HG03442 (cell line): ENCODE measurements around the gene LAMA2.

Source experiments
- ATAC-seq: cut with Tn5 transposase; IDR thresholded peaks from one replicate; pipeline ENCODE4 v1.9.1; 2021; ENCODE audit warnings: mild to moderate bottlenecking, moderate library complexity; ENCODE audit not compliant: unreplicated experiment

LAMA2 gene

DNA sequence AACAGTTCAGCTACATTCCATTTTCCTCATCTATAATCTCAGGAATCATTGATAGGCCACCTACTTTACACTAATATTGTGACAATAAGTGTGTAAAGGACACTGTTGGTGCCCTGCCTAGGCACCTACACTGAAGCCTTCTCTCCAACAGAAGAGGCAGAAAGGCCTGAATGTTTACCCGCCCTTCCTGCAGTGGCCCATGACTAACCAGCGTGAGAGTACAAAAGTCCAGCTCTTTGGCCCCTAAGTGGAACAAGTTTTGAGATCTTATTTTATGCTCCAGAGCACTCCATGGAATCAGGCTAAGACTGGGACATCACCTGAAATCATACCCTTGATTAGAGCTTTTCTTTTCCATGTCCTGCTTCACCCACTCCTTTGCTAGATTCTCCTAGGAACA lies 467.3 kb downstream of the LAMA2 start:
- ATAC-seq: no peak

DNA sequence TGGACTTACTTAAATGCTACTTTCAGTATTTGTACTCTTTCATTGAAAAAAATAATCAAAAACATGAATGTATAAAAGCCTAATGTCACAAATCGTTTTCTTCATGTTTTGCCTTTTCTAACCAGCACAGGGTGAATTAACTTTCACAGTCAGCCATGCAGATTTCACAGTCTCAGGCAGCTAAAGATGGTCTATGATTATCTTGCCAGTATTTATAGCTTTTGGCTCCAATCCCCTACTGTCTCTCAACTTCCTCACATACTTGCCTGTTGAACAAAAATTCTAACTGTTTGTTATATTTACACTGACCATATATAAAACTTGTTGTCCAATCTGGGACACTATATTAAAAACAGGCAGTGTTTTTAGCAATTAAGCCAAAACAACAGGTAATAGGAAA lies 468.9 kb downstream of the LAMA2 start:
- no peak for ATAC-seq

GRCh38 chr6:129353067-129353466 lies 470.1 kb downstream of the LAMA2 start:
- no peak for ATAC-seq

GRCh38 chr6:129356129-129356528 lies 473.2 kb downstream of the LAMA2 start:
- no peak for ATAC-seq

GRCh38 chr6:129359811-129360681 lies 477.1 kb downstream of the LAMA2 start:
- ATAC-seq: no peak

DNA sequence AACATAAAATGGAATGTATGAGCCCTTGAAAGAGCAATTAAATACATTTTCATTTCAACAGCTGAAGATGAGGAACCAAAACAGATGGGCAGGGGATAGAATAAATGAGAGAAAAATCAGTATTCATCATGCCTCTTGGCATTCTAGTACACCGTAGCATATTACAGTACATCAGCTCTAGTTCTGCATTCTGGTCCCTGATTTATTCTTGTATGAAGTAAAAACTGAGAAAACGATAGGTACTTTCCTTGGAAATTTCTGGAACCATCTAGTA lies 477.7 kb downstream of the LAMA2 start:
- ATAC-seq: no peak

DNA sequence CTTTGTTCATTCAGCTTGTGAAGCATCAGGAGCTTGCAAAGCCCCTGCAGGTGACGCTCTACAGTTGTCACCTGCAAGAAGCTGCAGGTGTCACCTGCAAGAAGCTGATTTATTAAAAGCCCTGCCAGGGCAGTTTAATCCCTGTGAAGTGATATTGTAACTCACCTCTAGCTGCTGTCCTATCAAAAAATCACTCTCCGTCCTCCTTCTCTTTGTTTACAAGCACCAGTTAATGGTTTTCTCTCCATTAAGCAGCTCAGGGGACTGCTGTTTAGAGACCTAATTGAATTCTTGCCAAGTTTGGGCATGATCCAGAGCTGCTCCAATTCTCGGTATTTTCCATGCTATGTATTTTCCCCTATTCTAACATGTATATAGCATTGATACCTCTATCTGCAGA lies 481.1 kb downstream of the LAMA2 start:
- ATAC-seq: no peak

GRCh38 chr6:129364767-129365166 lies 481.8 kb downstream of the LAMA2 start:
- no peak for ATAC-seq

- ATAC-seq: no peak
Observed at GRCh38 chr6:129368076-129368475, 485.1 kb downstream of the LAMA2 start.

GRCh38 chr6:129368970-129369369 lies 486.0 kb downstream of the LAMA2 start:
- ATAC-seq: no peak

GRCh38 chr6:129369737-129370136 lies 486.8 kb downstream of the LAMA2 start:
- ATAC-seq: no peak

GRCh38 chr6:129370268-129370916 lies 487.5 kb downstream of the LAMA2 start:
- ATAC-seq: peak; percentile 41

- ATAC-seq: no peak
Observed at GRCh38 chr6:129381885-129382284, 498.9 kb downstream of the LAMA2 start.

DNA sequence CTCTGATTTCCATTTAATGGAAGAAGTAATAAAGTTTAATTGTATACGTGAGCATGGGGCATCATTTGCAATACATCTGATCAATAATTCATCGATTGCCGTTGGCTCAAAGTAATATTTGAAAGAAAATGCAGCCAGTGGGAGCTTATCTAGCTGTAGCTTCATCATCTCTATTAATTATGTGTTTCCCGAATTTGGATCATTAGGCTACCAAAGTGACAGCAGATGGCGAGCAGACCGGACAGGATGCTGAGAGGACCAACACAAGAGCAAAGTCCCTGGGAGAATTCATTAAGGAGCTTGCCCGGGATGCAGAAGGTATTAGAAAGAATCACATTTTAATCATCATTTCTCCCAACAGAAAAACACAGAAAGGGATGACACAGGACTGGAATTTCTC lies 500.0 kb downstream of the LAMA2 start:
- ATAC-seq: no peak

- ATAC-seq: no peak
Observed at GRCh38 chr6:129385117-129385516, 502.2 kb downstream of the LAMA2 start.

GRCh38 chr6:129390900-129391299 lies 508.0 kb downstream of the LAMA2 start:
- no peak for ATAC-seq

GRCh38 chr6:129393654-129394053 lies 510.7 kb downstream of the LAMA2 start:
- ATAC-seq: peak; percentile 68

GRCh38 chr6:129398764-129399163 lies 515.8 kb downstream of the LAMA2 start:
- ATAC-seq: no peak

DNA sequence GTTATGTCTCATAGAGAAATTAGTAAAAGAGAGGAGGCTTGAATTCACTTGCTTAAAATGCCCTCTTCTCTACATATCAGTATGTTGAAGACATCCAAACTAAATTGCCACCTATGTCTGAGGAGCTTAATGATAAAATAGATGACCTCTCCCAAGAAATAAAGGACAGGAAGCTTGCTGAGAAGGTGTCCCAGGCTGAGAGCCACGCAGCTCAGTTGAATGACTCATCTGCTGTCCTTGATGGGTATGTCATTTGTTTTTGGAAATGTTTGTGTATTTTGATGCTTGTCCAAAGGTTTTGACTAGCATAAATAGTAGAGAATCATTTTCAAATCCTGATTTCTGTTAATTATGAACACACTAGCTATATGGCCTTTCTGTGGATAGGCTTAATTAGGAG lies 519.3 kb downstream of the LAMA2 start:
- ATAC-seq: no peak

- no peak for ATAC-seq
Observed at GRCh38 chr6:129411092-129411491, 528.2 kb downstream of the LAMA2 start.

DNA sequence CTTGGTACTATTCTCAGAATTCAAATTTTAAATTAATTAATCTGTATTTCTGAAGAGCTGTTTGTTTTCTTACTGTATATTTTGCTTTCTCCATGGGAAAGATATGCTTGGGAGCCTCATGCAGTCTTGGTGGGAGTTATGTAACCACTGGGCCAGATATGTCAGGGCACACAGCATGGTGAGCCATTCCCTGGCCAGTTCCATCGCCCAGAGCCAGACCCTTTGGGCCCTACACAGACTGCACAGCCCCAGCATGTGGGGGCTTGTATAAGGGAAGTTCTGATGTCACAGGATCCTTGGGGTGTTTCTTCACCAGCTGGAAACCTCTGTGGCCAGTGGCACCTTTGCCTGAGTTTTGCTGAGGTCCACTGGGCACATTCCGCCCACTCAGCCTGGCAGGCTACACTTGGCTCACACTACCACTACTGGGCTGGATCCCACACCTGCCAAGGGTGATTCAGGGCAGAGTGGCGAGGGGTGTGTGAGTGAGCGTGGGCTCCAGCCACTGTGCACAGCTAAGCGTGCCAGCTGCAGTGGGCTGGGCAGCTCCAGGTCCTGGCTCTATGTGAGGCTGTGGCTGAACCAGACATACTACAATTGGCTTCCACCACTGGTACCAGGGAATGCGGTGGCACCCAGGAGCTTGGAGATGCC lies 533.5 kb downstream of the LAMA2 start:
- ATAC-seq: no peak

DNA sequence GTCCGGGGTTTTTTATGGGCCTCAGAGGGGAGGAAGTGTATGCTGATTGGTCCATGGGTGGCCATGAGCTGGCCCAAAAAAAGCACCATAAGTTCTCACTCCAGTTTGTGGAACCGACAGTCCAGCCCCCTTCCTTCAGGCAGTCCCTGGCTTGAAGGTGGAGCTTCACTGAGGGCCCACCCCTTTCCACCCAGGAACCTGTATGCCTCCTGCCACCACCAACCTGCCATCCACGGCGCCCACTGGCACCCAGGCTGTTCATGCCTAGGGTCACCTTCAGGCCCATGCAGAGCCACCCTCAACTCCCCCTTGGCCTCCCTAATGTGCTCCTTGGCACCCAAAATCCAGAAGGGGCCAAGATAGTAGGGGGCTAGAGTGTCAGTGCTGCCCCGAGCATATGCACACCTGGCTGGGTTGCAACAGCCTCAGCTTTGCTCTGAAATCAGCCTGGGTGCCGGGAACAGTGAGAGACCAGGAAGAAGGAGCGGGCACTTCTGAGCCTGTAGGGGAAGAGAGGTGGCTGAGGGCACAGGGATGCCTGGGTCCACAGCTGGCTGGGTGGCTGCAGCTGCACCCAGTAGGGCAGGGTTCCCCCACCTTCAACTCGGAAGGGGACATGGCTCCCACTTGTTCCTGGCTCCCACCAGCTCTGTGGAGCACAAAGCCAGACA lies 534.6 kb downstream of the LAMA2 start:
- ATAC-seq: no peak
